H9 (cell line): ENCODE measurements around the gene FZD2. TPM values are rescaled to one million over a fixed set of nuclear protein-coding genes. Genes with fewer than 3 reads are reported as not detected.

Experiments used
- DNase-seq: peaks from one replicate; pipeline ENCODE4 v3.0.0-alpha.2; 2017
- H2AFZ ChIP-seq: one replicate; pipeline ENCODE4 v1.6.1; 2013; ENCODE audit warnings: mild to moderate bottlenecking, low read length, control low read depth, moderate library complexity
- H2AK5ac ChIP-seq: 2 replicates; pipeline ENCODE4 v1.6.1; 2013; ENCODE audit warnings: low read length, control low read depth, mixed read lengths; ENCODE audit not compliant: insufficient read length
- H2BK120ac ChIP-seq: one replicate; pipeline ENCODE4 v1.6.1; 2013; ENCODE audit warnings: low read depth, mild to moderate bottlenecking, low read length, control low read depth, inconsistent platforms; ENCODE audit not compliant: poor library complexity, severe bottlenecking
- H2BK12ac ChIP-seq: 2 replicates; pipeline ENCODE4 v1.6.1; 2013; ENCODE audit warnings: low read length, control low read depth, mixed read lengths, low read depth; ENCODE audit not compliant: insufficient read length
- H2BK15ac ChIP-seq: 2 replicates; pipeline ENCODE4 v1.6.1; 2013; ENCODE audit warnings: low read depth, low read length, control low read depth
- H2BK20ac ChIP-seq: one replicate; pipeline ENCODE4 v1.6.1; 2013; ENCODE audit warnings: low read depth, mild to moderate bottlenecking, low read length, control low read depth, inconsistent platforms; ENCODE audit not compliant: poor library complexity, severe bottlenecking
- H2BK5ac ChIP-seq: 2 replicates; pipeline ENCODE4 v1.6.1; 2013; ENCODE audit warnings: low read length, control low read depth, mixed read lengths; ENCODE audit not compliant: insufficient read length
- H3K14ac ChIP-seq: 2 replicates; pipeline ENCODE4 v1.6.1; 2013; ENCODE audit warnings: low read length, control low read depth; ENCODE audit not compliant: insufficient read depth
- H3K18ac ChIP-seq: 2 replicates; pipeline ENCODE4 v1.6.1; 2013; ENCODE audit warnings: low read depth, mild to moderate bottlenecking, mixed read lengths, low read length, control low read depth; ENCODE audit not compliant: insufficient read length
- H3K23ac ChIP-seq: 2 replicates; pipeline ENCODE4 v1.6.1; 2013; ENCODE audit warnings: low read length, control low read depth, mixed read lengths, low read depth; ENCODE audit not compliant: insufficient read length
- H3K23me2 ChIP-seq: 2 replicates; pipeline ENCODE4 v1.6.1; 2013; ENCODE audit warnings: low read depth, mild to moderate bottlenecking, mixed read lengths, low read length, control low read depth; ENCODE audit not compliant: insufficient read length, poor library complexity, severe bottlenecking
- H3K27ac ChIP-seq: 2 replicates; pipeline ENCODE4 v1.5.1; 2013; ENCODE audit warnings: low read length, control low read depth, mixed read lengths, low read depth; ENCODE audit not compliant: insufficient read length
- H3K27me3 ChIP-seq: 2 replicates; pipeline ENCODE4 v1.6.1; 2013; ENCODE audit warnings: low read length, control low read depth, inconsistent platforms; ENCODE audit not compliant: insufficient read depth
- H3K4ac ChIP-seq: 2 replicates; pipeline ENCODE4 v1.6.1; 2013; ENCODE audit warnings: low read depth, mild to moderate bottlenecking, control low read depth, inconsistent platforms, low read length, moderate library complexity
- H3K4me1 ChIP-seq: 2 replicates; pipeline ENCODE4 v1.6.1; 2013; ENCODE audit warnings: low read length, control low read depth, inconsistent platforms; ENCODE audit not compliant: insufficient read depth
- H3K4me2 ChIP-seq: 2 replicates; pipeline ENCODE4 v1.6.1; 2013; ENCODE audit warnings: low read length, control low read depth, mixed read lengths; ENCODE audit not compliant: insufficient read length, insufficient read depth
- H3K56ac ChIP-seq: 2 replicates; pipeline ENCODE4 v1.6.1; 2013; ENCODE audit warnings: low read depth, mild to moderate bottlenecking, mixed read lengths, low read length, control low read depth; ENCODE audit not compliant: insufficient read length
- H3K79me1 ChIP-seq: 2 replicates; pipeline ENCODE4 v1.6.1; 2013; ENCODE audit warnings: low read depth, mild to moderate bottlenecking, moderate library complexity, low read length, control low read depth, inconsistent platforms; ENCODE audit not compliant: insufficient read depth, poor library complexity, severe bottlenecking
- H3K79me2 ChIP-seq: 2 replicates; pipeline ENCODE4 v1.6.1; 2013; ENCODE audit warnings: low read length, control low read depth, inconsistent platforms; ENCODE audit not compliant: insufficient read depth
- H3K9ac ChIP-seq: 2 replicates; pipeline ENCODE4 v1.6.1; 2013; ENCODE audit warnings: low read length, control low read depth, mixed read lengths; ENCODE audit not compliant: insufficient read length; ENCODE audit errors: extremely low read depth
- H3K9me3 ChIP-seq: one replicate; pipeline ENCODE4 v1.6.1; 2013; ENCODE audit warnings: low read depth, low read length, inconsistent platforms; ENCODE audit not compliant: control insufficient read depth
- H3T11ph ChIP-seq: one replicate; pipeline ENCODE4 v1.6.1; 2013; ENCODE audit warnings: mild to moderate bottlenecking, low read length, control low read depth, inconsistent platforms
- H4K20me1 ChIP-seq: one replicate; pipeline ENCODE4 v1.6.1; 2013; ENCODE audit not compliant: control insufficient read depth, insufficient read length, insufficient read depth
- H4K5ac ChIP-seq: 2 replicates; pipeline ENCODE4 v1.6.1; 2013; ENCODE audit warnings: low read depth, mild to moderate bottlenecking, mixed read lengths, low read length, control low read depth; ENCODE audit not compliant: insufficient read length
- H4K8ac ChIP-seq: replicated peaks from 2 replicates; pipeline ENCODE4 v1.6.1; 2013; ENCODE audit warnings: low read length, control low read depth, mixed read lengths, low read depth; ENCODE audit not compliant: insufficient read length
- H4K91ac ChIP-seq: 2 replicates; pipeline ENCODE4 v1.6.1; 2013; ENCODE audit warnings: low read depth, mild to moderate bottlenecking, moderate library complexity, mixed read lengths, low read length, control low read depth; ENCODE audit not compliant: insufficient read length
- H3K27ac Mint-ChIP-seq, 3 experiments: 2 replicates in 2 of 3; 3 replicates in 1 of 3; pipeline ENCODE4 v1.8.0; 2020 to 2021; ENCODE audit warnings: mixed read lengths in 3 of 3, mild to moderate bottlenecking in 1 of 3, moderate library complexity in 1 of 3
- H3K27me3 Mint-ChIP-seq: 2 replicates; pipeline ENCODE4 v1.8.0; 2021; ENCODE audit warnings: low read depth, mild to moderate bottlenecking, moderate library complexity, mixed read lengths
- H3K36me3 Mint-ChIP-seq, 3 experiments: 2 replicates in 2 of 3; 3 replicates in 1 of 3; pipeline ENCODE4 v1.8.0; 2020 to 2021; ENCODE audit warnings: low read depth in 3 of 3, mixed read lengths in 3 of 3; ENCODE audit not compliant: insufficient read depth in 1 of 3
- H3K4me1 Mint-ChIP-seq, 2 experiments: 2 replicates each; pipeline ENCODE4 v1.8.0; 2020; ENCODE audit warnings: mixed read lengths in 2 of 2
- H3K4me3 Mint-ChIP-seq, 2 experiments: 2 replicates in 1 of 2; 3 replicates in 1 of 2; pipeline ENCODE4 v1.8.0; 2020 to 2021; ENCODE audit warnings: mild to moderate bottlenecking in 2 of 2, mixed read lengths in 2 of 2, moderate library complexity in 1 of 2
- H3K9me3 Mint-ChIP-seq, 2 experiments: 2 replicates in 1 of 2; 3 replicates in 1 of 2; pipeline ENCODE4 v1.8.0; 2020; ENCODE audit warnings: mild to moderate bottlenecking in 2 of 2, mixed read lengths in 2 of 2, moderate library complexity in 1 of 2
- CTCF ChIP-seq: fragments of 200-600 bp; sonication (generic); conservative IDR thresholded peaks from 3 replicates; pipeline ENCODE4 v1.8.0; 2021; ENCODE audit warnings: antibody characterized with exemption, mild to moderate bottlenecking
- WGBS: extraction: QIAGEN DNeasy Blood & Tissue Kit; methylation state at CpG from one replicate; pipeline ENCODE4 v1.1.7; 2013; ENCODE audit warnings: missing lambda C conversion rate, low lambda C conversion rate, mixed read lengths; ENCODE audit not compliant: insufficient read length; ENCODE audit errors: extremely low coverage; 5-methylcytosine and 5-hydroxymethylcytosine counted together
- total RNA-seq: library from RNA; stranded (reverse); gene quantifications from 2 replicates; pipeline ENCODE4 v1.2.1, GENCODE V29; 2021

The FZD2 gene
- total RNA-seq, 1 experiment from 2014 or later = 18.2 TPM

- Histone ChIP-seq H4K8ac (no peak overlapping the region), H4K20me1 (no peaks in the 10 kb centered on the region), H4K5ac (no peak overlapping the region), H3K14ac (no peak overlapping the region), H2AK5ac (no peak overlapping the region), H3K23me2 (no peaks in the 10 kb centered on the region), H3K27me3 (no peaks in the 10 kb centered on the region), H3K4ac (no peak overlapping the region), H3K18ac (no peak overlapping the region), H3K9me3 (no peaks in the 10 kb centered on the region), H3K79me2 (no peaks in the 10 kb centered on the region), H3K56ac (no peak overlapping the region), H2BK20ac (no peak overlapping the region), H3K79me1 (no peaks in the 10 kb centered on the region), H3K27ac (no peak overlapping the region), H2BK15ac (no peak overlapping the region), H2BK5ac (no peak overlapping the region), H2BK120ac (no peak overlapping the region), H2BK12ac (no peak overlapping the region), H3K9ac (no peak overlapping the region), H3K4me2 (no peak overlapping the region), H4K91ac (no peak overlapping the region), H3T11ph (no peak overlapping the region), H3K4me1 (peaks cover 8% of the 10 kb centered on the region; the same call in 1 of the 2 replicates), H3K23ac (no peak overlapping the region), H2AFZ (no peak overlapping the region)
- TF ChIP-seq CTCF = no peak
- Mint-ChIP-seq H3K36me3 (no peaks in the 10 kb centered on the region; a peak in 1 of 7 replicates), H3K4me1 (peaks cover 20 to 41% of the 10 kb centered on the region in 2 experiments), H3K4me3 (no peak overlapping the region; a peak in 1 of 5 replicates), H3K27ac (peak overlapping the region in 1 of 3 experiments; percentile 80; a peak in 1 of 7 replicates), H3K9me3 (no peaks in the 10 kb centered on the region), H3K27me3 (peaks cover 5% of the 10 kb centered on the region)
- WGBS = no CpG with 5 or more reads among the region's 4 CpGs
- no peak for DNase-seq
These were observed 53.0 kb downstream of the FZD2 start for GRCh38 chr17:44610331-44610730.

Other genes with a start within 250 kb of the FZD2 start
- gene RUNDC3A, start 248.9 kb upstream of the FZD2 start, total RNA-seq = 2.2 and 3.8 TPM in 2 replicates
- 227 and 235 TPM in 2 replicates for gene SLC25A39, start 232.7 kb upstream of the FZD2 start, total RNA-seq
- gene GRN, start 212.2 kb upstream of the FZD2 start, total RNA-seq = 127 and 130 TPM in 2 replicates
- gene FAM171A2, start 193.6 kb upstream of the FZD2 start, total RNA-seq = 27.3 and 27.5 TPM in 2 replicates
- gene ITGA2B, start 167.8 kb upstream of the FZD2 start, total RNA-seq = 8.3 and 10.1 TPM in 2 replicates
- gene GPATCH8, start 54.1 kb upstream of the FZD2 start, total RNA-seq = 49.1 and 51.5 TPM in 2 replicates
- gene MEIOC, start 99.0 kb downstream of the FZD2 start, total RNA-seq = 2.7 and 3.0 TPM in 2 replicates
- 34.1 and 34.3 TPM in 2 replicates for gene CCDC43, start 132.3 kb downstream of the FZD2 start, total RNA-seq
- 24.7 and 26.1 TPM in 2 replicates for gene DBF4B, start 151.2 kb downstream of the FZD2 start, total RNA-seq
- 2.7 and 4.6 TPM in 2 replicates for gene ADAM11, start 201.5 kb downstream of the FZD2 start, total RNA-seq